GM19240 (cell line): ENCODE data around the gene GNG12.

Source experiments
- DNase-seq: peaks from one replicate; pipeline ENCODE4 v3.0.0; 2011; ENCODE audit warnings: low spot score; ENCODE audit not compliant: insufficient read length

GNG12 gene

DNA sequence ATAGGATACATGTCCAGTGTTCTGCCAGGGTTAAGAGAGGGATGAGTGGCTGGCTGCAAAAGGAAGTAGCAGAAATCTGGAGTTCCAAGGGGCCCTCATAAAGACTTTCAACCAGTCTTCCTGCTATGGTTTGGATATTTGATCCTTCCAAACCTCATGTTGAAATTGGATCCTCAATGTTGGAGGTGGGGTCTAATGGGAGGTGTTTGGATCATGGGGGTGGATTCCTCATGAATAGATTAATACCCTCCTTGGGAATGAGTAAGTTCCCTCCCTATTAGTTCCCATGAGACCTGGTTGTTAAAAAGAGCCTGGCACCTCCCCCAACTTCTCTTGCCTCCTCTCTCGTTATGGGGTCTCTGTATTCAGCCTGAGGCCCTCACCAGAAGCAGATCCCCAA lies 10.1 kb upstream of the GNG12 start:
- no peak for DNase-seq

DNA sequence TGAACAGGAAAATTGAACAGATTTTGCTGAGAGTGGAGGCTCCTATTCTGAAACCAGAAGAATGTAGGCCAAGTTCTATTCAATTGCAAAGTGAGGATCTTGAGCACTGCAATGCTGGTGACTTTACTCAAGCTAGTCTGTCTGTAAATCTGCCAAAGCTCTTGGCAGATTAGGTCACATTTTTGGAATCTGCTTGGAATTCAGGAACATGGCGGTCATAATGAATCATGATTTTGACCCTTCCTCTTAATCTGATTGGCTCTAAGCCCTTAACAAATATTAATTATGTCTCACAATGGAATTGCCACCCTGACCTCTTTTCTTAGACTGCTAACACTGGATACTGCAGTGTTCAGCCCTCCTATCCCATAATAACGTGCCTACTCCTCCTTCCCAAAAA lies 7.2 kb upstream of the GNG12 start:
- no peak for DNase-seq

GRCh38 chr1:67839826-67840225 lies 6.6 kb upstream of the GNG12 start:
- DNase-seq, result no peak

DNA sequence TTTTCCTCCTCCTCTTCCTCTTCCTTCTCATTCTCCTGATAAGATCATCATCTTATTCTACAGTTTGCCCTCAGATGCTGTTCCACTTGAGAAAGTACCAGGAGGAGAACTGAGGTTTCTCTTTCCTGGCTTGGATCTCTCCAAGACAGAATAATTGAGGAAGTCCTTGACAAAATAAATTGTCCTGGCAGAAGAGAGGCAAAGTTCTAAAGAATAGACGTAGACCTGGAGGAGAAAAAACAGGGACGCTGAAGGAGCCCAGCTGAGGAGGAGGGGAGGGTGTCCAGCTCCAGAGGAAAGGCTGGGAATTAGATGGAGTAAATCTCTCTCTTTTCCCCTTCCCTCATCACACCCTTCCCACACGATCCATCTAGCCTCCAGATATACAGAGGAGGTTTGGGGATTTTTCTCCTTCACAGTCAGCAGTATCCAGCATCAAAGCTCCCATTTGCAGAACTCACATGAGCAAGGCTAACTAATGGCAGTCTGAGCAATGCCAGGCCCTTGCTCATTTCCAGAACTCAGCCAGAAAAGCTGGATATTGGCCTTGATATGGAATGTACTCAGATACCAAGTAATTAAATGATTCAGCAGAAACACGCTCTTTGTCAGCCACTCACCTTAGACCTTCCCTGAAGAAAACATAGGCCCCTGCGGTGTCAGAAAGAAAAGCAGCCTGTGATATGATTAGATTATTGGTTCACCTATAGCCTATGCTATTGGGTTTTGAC lies 5.1 kb upstream of the GNG12 start:
- no peak for DNase-seq

DNA sequence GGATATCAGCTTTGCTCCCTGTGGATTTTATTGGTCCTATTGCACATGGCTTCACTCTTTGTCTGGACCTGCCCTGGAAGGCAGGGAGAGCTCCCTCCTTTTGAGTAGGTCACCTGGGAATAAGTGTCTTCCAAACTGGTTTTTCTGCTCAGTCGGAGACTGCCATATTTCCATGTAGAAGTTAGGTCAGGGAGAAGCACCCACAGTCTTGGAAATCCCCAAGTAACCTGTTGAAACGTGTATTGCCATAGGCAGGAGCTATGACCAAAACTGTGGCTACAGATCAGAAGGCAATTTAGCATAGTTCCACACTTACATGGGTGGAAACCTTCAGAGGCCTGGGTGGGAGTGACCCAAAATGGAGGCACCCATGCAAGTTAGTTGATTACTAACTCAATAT lies 3.5 kb upstream of the GNG12 start:
- DNase-seq, result no peak

GRCh38 chr1:67835663-67836452 lies 2.6 kb upstream of the GNG12 start:
- no peak for DNase-seq

DNA sequence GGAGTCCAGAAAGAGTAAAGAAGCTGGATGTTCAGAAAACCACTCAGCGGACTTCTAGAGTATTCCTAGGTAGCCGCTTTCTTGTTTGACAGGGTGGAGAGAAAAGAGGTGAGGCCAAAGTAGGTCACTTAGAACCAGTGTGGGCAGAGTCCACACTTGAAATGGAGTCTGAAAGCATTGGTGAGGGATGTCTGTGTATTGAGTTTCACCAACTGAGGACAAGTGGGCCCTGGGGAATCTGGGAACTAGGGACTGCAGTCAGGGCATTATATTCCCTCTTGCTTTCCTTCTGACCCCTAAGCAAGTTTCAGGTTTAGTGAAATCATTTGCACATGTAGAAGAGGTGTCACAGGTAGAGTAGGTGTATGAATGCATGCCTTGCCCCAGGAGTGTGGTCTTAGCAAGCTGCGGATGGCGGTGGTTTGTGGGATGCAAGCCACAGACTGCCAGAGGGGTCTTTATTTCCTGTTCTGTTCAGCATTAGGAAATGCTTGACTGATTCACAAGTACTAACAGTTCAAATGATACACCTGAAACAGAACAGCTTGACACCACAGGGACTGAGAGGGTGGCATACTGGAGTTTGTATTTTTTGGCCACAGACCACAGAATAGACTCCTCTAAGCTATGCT lies 1.1 kb upstream of the GNG12 start:
- DNase-seq, result no peak

GRCh38 chr1:67833602-67833940 lies 304 bp upstream of the GNG12 start:
- no peak for DNase-seq

DNA sequence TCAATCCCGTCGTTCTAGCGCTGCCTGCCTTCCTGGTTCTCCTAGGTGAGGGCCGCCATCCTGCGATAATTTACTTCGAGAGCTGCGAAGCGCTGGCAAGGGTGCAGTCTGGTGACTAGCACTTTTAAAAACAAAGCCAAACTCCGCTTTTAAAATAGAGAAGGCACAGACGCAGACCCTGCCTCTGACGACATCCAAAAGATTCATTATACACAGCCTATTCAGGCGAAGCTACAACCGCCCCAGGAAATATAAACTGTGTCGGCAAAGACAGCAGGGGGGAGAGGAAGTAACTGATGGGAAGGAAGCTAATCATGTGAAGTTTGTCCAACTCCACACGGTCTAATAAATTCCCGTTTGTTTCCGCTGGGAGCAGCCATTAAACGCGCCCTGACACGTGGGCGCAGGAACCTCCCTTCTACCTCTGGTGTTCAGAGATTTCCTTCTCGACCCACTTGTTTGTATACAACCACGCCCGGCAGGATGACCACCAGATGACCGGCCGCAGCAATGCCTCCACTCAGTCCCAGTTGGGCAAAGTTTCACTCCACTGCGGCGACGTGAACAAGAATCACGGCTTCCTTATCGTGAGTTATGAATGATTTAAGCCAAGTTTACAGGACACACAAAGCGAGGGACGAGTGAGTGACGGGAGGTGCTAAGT lies 1.3 kb downstream of the GNG12 start:
- no peak for DNase-seq

DNA sequence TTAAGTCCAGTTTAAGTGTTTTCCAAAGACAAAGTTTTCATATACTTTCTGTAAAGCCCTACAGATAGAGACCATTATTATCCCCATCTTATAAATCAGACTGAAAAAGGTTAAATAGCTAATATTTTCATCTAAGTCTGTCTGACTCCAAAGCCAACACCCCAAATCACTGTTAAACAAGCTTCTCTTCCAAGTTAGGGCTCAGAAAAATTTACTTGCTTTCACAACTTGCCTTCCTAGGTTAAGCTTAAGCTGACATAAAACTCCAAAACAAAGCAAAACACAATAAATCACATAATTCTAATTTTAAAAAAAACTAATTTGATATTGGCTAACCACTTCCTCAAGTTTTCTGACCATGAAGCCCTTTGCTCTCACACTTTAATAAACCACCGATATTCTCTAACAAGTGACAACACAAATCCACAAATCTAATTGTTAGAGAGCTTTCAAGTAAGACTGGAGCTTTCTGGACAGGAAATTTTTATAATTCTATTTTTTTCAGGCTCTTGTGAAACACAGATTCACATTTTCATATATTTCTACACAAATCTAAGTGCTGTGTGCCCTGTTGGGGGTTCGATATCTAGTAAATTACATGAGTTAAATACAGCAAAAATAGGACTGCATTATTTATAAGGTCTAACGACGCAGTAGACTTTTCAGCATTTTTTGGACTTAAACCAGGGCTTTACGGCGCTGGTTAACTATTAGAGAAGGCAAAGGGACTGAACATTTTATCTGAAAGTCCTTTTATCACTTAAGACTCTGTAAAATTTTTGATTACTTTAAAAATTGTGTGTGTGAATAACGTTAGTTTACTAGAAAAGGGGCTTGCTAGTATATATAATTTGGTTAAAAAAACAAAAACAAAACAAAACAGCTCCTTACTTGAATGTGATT lies 2.1 kb downstream of the GNG12 start:
- no peak for DNase-seq

DNA sequence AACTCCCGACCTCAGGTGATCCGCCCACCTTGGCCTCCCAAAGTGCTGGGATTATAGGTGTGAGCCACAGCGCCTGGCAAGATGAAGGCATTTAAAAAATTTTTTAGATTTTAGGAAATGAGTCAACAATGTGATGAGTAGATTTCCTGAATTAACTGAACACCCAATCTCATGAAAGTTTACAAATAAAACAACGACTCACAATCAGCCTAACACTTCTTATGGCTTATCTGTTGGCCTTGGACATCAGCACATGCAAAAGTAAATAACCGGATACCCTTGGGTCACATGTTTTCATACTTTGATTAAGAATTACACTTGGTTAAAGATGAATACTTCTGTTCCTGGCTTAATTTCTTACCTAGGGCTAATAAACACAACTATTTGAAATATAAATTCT lies 3.0 kb downstream of the GNG12 start:
- DNase-seq, result no peak

GRCh38 chr1:67827688-67828087 lies 5.6 kb downstream of the GNG12 start:
- DNase-seq, result no peak

- DNase-seq, result no peak
These were observed 7.7 kb downstream of the GNG12 start for GRCh38 chr1:67825591-67825990.

GRCh38 chr1:67824766-67825165 lies 8.5 kb downstream of the GNG12 start:
- no peak for DNase-seq

GRCh38 chr1:67823615-67824014 lies 9.7 kb downstream of the GNG12 start:
- no peak for DNase-seq

GRCh38 chr1:67821263-67821662 lies 12.0 kb downstream of the GNG12 start:
- DNase-seq, result no peak

- no peak for DNase-seq
These were observed 14.5 kb downstream of the GNG12 start for GRCh38 chr1:67818725-67819301.

DNA sequence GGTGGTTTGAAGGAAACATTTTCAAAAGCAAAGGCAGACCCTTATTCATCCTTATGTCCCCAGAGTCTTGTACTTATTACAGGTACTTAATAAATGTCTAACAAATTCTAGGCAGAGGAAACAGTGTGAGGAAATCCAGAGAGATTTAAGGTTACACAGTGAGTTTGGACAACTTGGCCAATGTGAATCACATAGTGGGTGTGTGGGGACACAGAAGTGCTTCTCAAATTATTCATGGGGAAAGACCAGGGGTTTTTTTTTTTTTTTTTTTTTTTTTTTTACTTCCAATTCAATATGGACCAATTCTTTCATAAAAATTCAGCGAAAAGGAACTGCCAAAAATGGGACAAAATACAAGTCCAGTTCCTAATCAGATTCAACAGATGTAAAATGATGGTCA lies 15.1 kb downstream of the GNG12 start:
- DNase-seq, result no peak

DNA sequence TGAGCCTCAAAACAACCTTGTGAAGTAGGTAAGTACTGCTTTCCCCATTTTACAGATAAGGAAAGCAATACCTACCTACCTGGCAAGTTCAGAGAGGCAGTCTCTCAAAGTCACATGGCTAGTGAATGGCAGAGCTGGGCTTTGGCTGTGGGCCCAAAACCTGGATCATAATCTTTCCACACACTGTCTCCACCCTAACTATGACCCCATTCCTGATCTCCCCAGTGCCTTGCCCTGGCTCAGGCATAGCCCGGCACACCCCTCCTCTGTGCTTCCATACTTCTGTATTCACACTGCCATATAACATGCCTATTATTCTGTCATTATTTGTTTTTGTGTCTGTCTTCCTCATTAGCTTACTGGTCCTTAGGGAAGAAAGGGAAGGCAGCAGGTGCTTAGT lies 15.9 kb downstream of the GNG12 start:
- DNase-seq, result no peak

GRCh38 chr1:67816506-67816905 lies 16.8 kb downstream of the GNG12 start:
- DNase-seq, result no peak

- no peak for DNase-seq
These were observed 17.2 kb downstream of the GNG12 start for GRCh38 chr1:67816095-67816475.
